Stomach (tissue), 9 donors: ENCODE measurements around the gene RIMS1. TPM values are rescaled to one million over a fixed set of nuclear protein-coding genes. Genes with fewer than 3 reads are reported as not detected.

Experiments used
- DNase-seq, 2 donors: peaks; one replicate each; pipeline versions ENCODE4 v3.0.0 to v3.0.0-alpha.2; 2013 to 2019
- H3K27ac ChIP-seq, 5 donors: fragments of 200-600 bp in 4 of 5; sonication (generic) in 4 of 5; one replicate each; pipeline ENCODE4 v1.5.1; 2013 to 2019; ENCODE audit warnings: mild to moderate bottlenecking in 1 of 5, moderate library complexity in 1 of 5
- H3K27me3 ChIP-seq, 3 donors: fragments of 200-600 bp; sonication (generic); one replicate each; pipeline ENCODE4 v1.5.1; 2017 to 2019; ENCODE audit warnings: mixed run types in 1 of 3
- H3K36me3 ChIP-seq, 4 donors: fragments of 200-600 bp; sonication (generic); 1 replicate in 3 of 4; 2 replicates in 1 of 4; pipeline ENCODE4 v1.5.1; 2016 to 2019
- H3K4me1 ChIP-seq, 4 donors: fragments of 200-600 bp; sonication (generic); one replicate each; pipeline ENCODE4 v1.5.1; 2016 to 2019
- H3K4me3 ChIP-seq, 4 donors: fragments of 200-600 bp; sonication (generic) in 3 of 4; one replicate each; pipeline ENCODE4 v1.5.1; 2016 to 2019; ENCODE audit warnings: mild to moderate bottlenecking in 1 of 4
- H3K9me3 ChIP-seq, 4 donors: fragments of 200-600 bp; sonication (generic); one replicate each; pipeline ENCODE4 v1.5.1; 2016 to 2019
- EP300 ChIP-seq: sonication (generic); formaldehyde crosslinking; IDR thresholded peaks from one replicate; pipeline ENCODE4 v1.6.1; 2017; ENCODE audit warnings: antibody characterized with exemption
- POLR2A ChIP-seq, 4 donors: fragments of 450-650 bp; IDR thresholded peaks; one replicate each; pipeline ENCODE4 v1.6.1; 2016; ENCODE audit warnings: antibody characterized with exemption in 4 of 4, control low read depth in 2 of 4, mild to moderate bottlenecking in 1 of 4, moderate library complexity in 1 of 4
- POLR2AphosphoS5 ChIP-seq, 3 donors: sonication (generic); formaldehyde crosslinking; IDR thresholded peaks; one replicate each; pipeline ENCODE4 v1.6.1; 2016; ENCODE audit warnings: antibody characterized with exemption in 3 of 3
- WGBS, 5 donors: extraction: QIAGEN DNeasy Blood & Tissue Kit in 3 of 5; methylation state at CpG; one replicate each; pipeline versions ENCODE4 v1.1.5 to v1.1.7; 2013 to 2018; 5-methylcytosine and 5-hydroxymethylcytosine counted together
- intact Hi-C: fragments of 100-400 bp; cut with DNase I; formaldehyde crosslinking; loops from one replicate; pipeline ENCODE4 v1.15.1; 2023; ENCODE audit warnings: low total_unique reads
- polyA plus RNA-seq, 3 donors: library from polyadenylated mRNA; stranded (reverse); fragments of 200-250 nt; gene quantifications; one replicate each; pipeline ENCODE4 v1.2.3, GENCODE V29; 2013
- total RNA-seq, 5 donors: library from RNA; depleted of rRNA; stranded (reverse); fragments of >200 nt; gene quantifications; one replicate each; pipeline versions ENCODE4 v1.1.0 to v1.2.3, GENCODE V29; 2014 to 2016
- TF ChIP-seq, protein P1 (sequence below), 7 experiments: fragments of 450-650 bp in 4 of 7; fragments of 200-600 bp in 3 of 7; sonication (generic) in 3 of 7; IDR thresholded peaks; one replicate each; pipeline ENCODE4 v1.5.1; 2016 to 2019; ENCODE audit warnings: antibody characterized with exemption in 7 of 7, control low read depth in 2 of 7, mild to moderate bottlenecking in 1 of 7
- donor health status: healthy with polysubstance abuse.
- donor health status: Bipolar disorder and iron deficiency.
- donor health status: healthy.

The RIMS1 gene
- total and polyA plus RNA-seq, 8 donors, result 0.13 to 45.2 (median 5.1) TPM

DNA sequence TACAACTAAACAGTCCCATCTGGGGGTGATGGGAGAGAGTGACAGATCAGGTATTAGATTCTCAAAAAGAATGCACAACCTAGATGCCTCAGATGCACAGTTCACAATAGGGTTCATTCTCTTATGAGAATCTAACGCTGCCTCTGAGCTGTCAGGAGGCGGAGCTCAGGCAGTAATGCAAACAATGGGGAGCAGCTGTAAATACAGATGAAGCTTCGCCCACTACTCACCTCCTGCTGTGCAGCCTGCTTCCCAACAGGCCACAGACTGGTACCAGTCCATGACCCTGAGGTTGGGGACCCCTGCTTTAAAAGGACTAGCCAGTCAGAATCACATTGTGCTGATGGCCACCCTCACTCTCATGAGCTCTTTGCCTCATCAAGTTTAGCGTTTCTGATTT lies 488.5 kb downstream of the RIMS1 start:
- WGBS, 5 donors, result 51 to 66% (median 55%) methylated on average over 4 of the region's 4 CpGs
- Histone ChIP-seq H3K4me3 (no peak overlapping the region), H3K27ac (no peak overlapping the region), H3K9me3 (no peaks in the 10 kb centered on the region), H3K4me1 (no peaks in the 10 kb centered on the region), H3K27me3 (no peaks in the 10 kb centered on the region), H3K36me3 (no peaks in the 10 kb centered on the region)
- intact Hi-C loops, result no loop called here
- TF ChIP-seq, protein P1, sequence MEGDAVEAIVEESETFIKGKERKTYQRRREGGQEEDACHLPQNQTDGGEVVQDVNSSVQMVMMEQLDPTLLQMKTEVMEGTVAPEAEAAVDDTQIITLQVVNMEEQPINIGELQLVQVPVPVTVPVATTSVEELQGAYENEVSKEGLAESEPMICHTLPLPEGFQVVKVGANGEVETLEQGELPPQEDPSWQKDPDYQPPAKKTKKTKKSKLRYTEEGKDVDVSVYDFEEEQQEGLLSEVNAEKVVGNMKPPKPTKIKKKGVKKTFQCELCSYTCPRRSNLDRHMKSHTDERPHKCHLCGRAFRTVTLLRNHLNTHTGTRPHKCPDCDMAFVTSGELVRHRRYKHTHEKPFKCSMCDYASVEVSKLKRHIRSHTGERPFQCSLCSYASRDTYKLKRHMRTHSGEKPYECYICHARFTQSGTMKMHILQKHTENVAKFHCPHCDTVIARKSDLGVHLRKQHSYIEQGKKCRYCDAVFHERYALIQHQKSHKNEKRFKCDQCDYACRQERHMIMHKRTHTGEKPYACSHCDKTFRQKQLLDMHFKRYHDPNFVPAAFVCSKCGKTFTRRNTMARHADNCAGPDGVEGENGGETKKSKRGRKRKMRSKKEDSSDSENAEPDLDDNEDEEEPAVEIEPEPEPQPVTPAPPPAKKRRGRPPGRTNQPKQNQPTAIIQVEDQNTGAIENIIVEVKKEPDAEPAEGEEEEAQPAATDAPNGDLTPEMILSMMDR (IDR thresholded peaks at IDR 0.05), result no peak
- no peak for TF ChIP-seq EP300
- no peak for TF ChIP-seq POLR2AphosphoS5 (IDR thresholded peaks at IDR 0.05)
- no peak for TF ChIP-seq POLR2A (IDR thresholded peaks at IDR 0.05)
- no peak for DNase-seq

DNA sequence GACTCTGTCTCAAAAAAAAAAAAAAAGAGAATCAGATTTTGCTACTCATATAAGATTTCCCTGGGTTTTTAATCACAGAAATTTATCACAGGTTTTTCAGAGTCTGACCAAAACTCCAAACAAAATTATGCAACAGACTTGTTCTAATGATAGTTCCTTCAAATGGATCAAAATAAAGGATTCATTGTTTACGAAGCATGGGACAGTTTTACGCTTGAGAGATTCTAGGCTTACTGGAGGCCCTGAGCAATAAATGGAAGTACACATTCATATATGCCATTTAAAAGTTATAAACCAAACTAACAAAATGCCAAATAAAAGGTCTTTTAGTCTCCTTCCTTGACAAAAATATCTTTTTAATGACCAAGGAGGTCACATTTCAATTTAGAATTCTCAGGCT lies 490.4 kb downstream of the RIMS1 start:
- Histone ChIP-seq H3K4me3 (no peak overlapping the region), H3K27ac (no peak overlapping the region), H3K9me3 (no peaks in the 10 kb centered on the region), H3K27me3 (no peaks in the 10 kb centered on the region), H3K4me1 (no peaks in the 10 kb centered on the region), H3K36me3 (no peaks in the 10 kb centered on the region)
- TF ChIP-seq POLR2A (IDR thresholded peaks at IDR 0.05) (no peak), POLR2AphosphoS5 (IDR thresholded peaks at IDR 0.05) (no peak), EP300 (no peak)
- TF ChIP-seq, protein P1 (IDR thresholded peaks at IDR 0.05), result no peak
- WGBS, 5 donors, result 76 to 91% (median 82%) methylated on average over 2 of the region's 2 CpGs
- intact Hi-C loops, result no loop called here
- DNase-seq, result no peak

DNA sequence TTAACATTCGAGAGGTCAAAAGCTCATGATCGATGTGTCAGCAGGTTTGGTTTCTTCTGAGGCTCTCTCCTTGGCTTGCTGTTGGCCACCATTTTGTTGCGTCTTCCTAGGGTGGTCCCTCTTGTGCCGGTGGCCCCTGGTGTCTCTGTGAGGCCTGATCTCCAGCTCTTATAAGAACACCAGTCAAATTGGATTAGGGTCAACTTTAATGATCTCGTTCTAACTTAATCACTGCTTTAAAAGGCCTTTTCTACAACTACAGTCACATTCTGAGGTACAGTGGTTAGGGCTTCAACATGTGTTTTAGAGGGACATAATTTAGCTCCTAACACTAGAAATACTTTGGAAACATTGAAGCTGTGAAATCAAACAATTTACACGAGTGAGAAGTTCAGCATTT lies 494.7 kb downstream of the RIMS1 start:
- H3K27me3 ChIP-seq, result no peaks in the 10 kb centered on the region
- WGBS, 5 donors, result 72 to 85% (median 82%) methylated on average over 6 of the region's 6 CpGs

DNA sequence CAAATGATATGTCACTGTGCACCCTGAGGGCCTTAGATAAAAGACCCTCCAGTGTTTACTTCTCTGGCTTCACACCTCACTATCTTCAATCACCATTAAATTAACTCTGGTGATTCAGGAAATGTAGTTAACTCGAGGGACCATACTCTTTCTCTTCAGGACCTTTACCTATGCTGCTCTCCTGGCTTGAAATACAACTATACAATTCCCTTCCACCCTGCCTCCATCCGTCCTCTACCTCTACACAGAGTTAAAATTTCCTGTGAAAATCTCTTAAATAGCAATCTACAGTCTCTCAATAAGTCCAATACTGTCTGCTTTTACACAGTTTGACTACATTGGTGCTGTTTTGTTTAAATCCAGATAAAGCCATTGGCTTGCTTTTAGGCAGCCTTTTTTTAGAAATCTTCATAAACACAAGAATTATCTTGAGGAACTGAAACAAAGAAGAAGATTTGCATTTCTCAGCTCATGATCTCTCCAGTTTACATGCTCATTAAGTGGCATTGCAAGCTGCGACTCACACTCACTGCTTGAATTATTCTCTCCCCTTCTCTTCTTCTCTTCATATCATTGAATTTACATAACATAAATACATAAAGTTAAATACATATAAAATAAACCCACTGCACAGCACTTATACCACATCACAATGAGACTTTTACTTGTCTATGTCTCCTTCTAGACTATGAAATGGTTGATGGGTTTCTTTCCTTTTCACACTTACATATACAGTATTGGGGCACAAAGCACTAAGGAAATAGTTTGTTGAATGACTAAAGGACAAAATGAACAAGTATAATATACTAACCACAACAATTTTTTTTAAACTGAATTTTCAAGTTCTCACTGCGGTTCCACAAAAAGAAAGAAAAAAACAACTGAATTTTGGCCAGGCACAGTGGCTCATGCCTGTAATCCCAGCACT lies 496.5 kb downstream of the RIMS1 start:
- 47 to 64% (median 55%) methylated on average over 4 of the region's 4 CpGs for WGBS, 5 donors
- no peak for DNase-seq
- Histone ChIP-seq H3K4me1 (no peaks in the 10 kb centered on the region), H3K9me3 (no peaks in the 10 kb centered on the region), H3K27ac (no peak overlapping the region), H3K36me3 (no peaks in the 10 kb centered on the region), H3K4me3 (no peak overlapping the region), H3K27me3 (no peaks in the 10 kb centered on the region)
- intact Hi-C loops, result no loop called here
- TF ChIP-seq POLR2A (IDR thresholded peaks at IDR 0.05) (no peak), EP300 (no peak), POLR2AphosphoS5 (IDR thresholded peaks at IDR 0.05) (no peak)
- TF ChIP-seq, protein P1 (IDR thresholded peaks at IDR 0.05), result no peak

More for the DNA sequence above, 494.7 kb downstream of the RIMS1 start:
- H3K4me3 ChIP-seq, result no peak overlapping the region
- H3K36me3 ChIP-seq, result no peaks in the 10 kb centered on the region
- TF ChIP-seq, protein P1 (IDR thresholded peaks at IDR 0.05), result no peak
- no peak for TF ChIP-seq POLR2AphosphoS5 (IDR thresholded peaks at IDR 0.05)
- no peak for TF ChIP-seq POLR2A (IDR thresholded peaks at IDR 0.05)
- no peak for TF ChIP-seq EP300
- intact Hi-C loops, result no loop called here
- DNase-seq, result no peak
- no peaks in the 10 kb centered on the region for H3K4me1 ChIP-seq
- no peak overlapping the region for H3K27ac ChIP-seq
- H3K9me3 ChIP-seq, result no peaks in the 10 kb centered on the region
